K562 (cell line): Measurements from ENCODE around the gene AHSA1. TPM values are rescaled to one million over a fixed set of nuclear protein-coding genes. Genes with fewer than 3 reads are reported as not detected.

Experiments used
- polyA plus RNA-seq, 8 experiments: library from polyadenylated mRNA; depleted of rRNA in 4 of 8; stranded (reverse) in 5 of 8; unstranded in 3 of 8; fragments of >200 nt; fragmentation: Nextera tagmentation in 2 of 8; fragmentation: Illumina TruSeq in 1 of 8; extraction: Ambion mirVana in 2 of 8; extraction: Trizol in 1 of 8; gene quantifications; 2 replicates each; pipeline versions ENCODE4 v1.2.1 to v1.2.3, GENCODE V29; 2011 to 2014; ENCODE audit warnings: inconsistent platforms in 1 of 8, missing spikeins in 1 of 8
- small RNA-seq: library from RNA; depleted of rRNA; stranded (forward); fragments of <200 nt; gene quantifications from one replicate; pipeline ENCODE3, GENCODE V24; 2014
- total RNA-seq, 7 experiments: library from RNA; depleted of rRNA in 6 of 7; stranded (reverse); fragments of >200 nt in 6 of 7; fragmentation: Illumina TruSeq in 2 of 7; extraction: Trizol in 2 of 7; gene quantifications; 2 replicates each; pipeline versions ENCODE4 v1.2.1 to v1.2.3, GENCODE V29; 2011 to 2021; ENCODE audit warnings: low replicate concordance in 1 of 7

Gene AHSA1
- total and polyA plus RNA-seq, 9 of the 15 experiments (the other 6 are each of a cell fraction or from before 2014, with no cell fraction given) = 41.4 to 317 (median 184) TPM

Small RNA genes lying within 50 kb of the gene (small RNA-seq; reads per million reads assigned to genes)
- not detected for gene RF00404

Other genes starting within 250 kb of the AHSA1 start
Only the 7 nearest of the 10 such genes appear.
- gene POMT2, start 137.2 kb upstream of the AHSA1 start, total RNA-seq (2014; rRNA removed) = 8.0 and 9.7 TPM in 2 replicates
- gene POMT2, start 137.2 kb upstream of the AHSA1 start, total RNA-seq (2014; rRNA removed; fragmentation: Illumina TruSeq; extraction: Trizol) = 6.0 and 8.4 TPM in 2 replicates
- gene POMT2, start 137.2 kb upstream of the AHSA1 start, total RNA-seq (2015; rRNA removed; fragmentation: Illumina TruSeq; extraction: Trizol) = 7.8 and 9.6 TPM in 2 replicates
- gene POMT2, start 137.2 kb upstream of the AHSA1 start, total RNA-seq (2021) = 16.6 and 23.0 TPM in 2 replicates
- 10.9 and 16.1 TPM in 2 replicates for gene POMT2, start 137.2 kb upstream of the AHSA1 start, polyA plus RNA-seq (2011; rRNA removed)
- gene POMT2, start 137.2 kb upstream of the AHSA1 start, polyA plus RNA-seq (2014; fragmentation: Illumina TruSeq; extraction: Trizol) = 6.6 and 7.5 TPM in 2 replicates
- under 1 TPM; 0.39 to 0.74 TPM for gene POMT2, start 137.2 kb upstream of the AHSA1 start, polyA plus RNA-seq (2014; fragmentation: Nextera tagmentation; extraction: Ambion mirVana)
- 12.1 and 12.7 TPM in 2 replicates for gene POMT2, start 137.2 kb upstream of the AHSA1 start, polyA plus RNA-seq (2014; rRNA removed)
- 15.7 and 16.1 TPM in 2 replicates for gene GSTZ1, start 137.1 kb upstream of the AHSA1 start, total RNA-seq (2014; rRNA removed)
- 10.6 and 12.1 TPM in 2 replicates for gene GSTZ1, start 137.1 kb upstream of the AHSA1 start, total RNA-seq (2014; rRNA removed; fragmentation: Illumina TruSeq; extraction: Trizol)
- 16.5 and 18.0 TPM in 2 replicates for gene GSTZ1, start 137.1 kb upstream of the AHSA1 start, total RNA-seq (2015; rRNA removed; fragmentation: Illumina TruSeq; extraction: Trizol)
- 10.8 and 16.0 TPM in 2 replicates for gene GSTZ1, start 137.1 kb upstream of the AHSA1 start, total RNA-seq (2021)
- 10.7 and 12.0 TPM in 2 replicates for gene GSTZ1, start 137.1 kb upstream of the AHSA1 start, polyA plus RNA-seq (2011; rRNA removed)
- gene GSTZ1, start 137.1 kb upstream of the AHSA1 start, polyA plus RNA-seq (2014; fragmentation: Illumina TruSeq; extraction: Trizol) = 17.8 and 20.0 TPM in 2 replicates
- gene GSTZ1, start 137.1 kb upstream of the AHSA1 start, polyA plus RNA-seq (2014; fragmentation: Nextera tagmentation; extraction: Ambion mirVana) = 10 to 100 TPM in 1 of 2 experiments, 1 to 10 TPM in 1; 8.6 to 12.2 TPM
- gene GSTZ1, start 137.1 kb upstream of the AHSA1 start, polyA plus RNA-seq (2014; rRNA removed) = 13.8 and 15.4 TPM in 2 replicates
- gene TMED8, start 81.0 kb upstream of the AHSA1 start, total RNA-seq (2014; rRNA removed) = 9.7 and 12.3 TPM in 2 replicates
- 15.4 and 16.6 TPM in 2 replicates for gene TMED8, start 81.0 kb upstream of the AHSA1 start, total RNA-seq (2014; rRNA removed; fragmentation: Illumina TruSeq; extraction: Trizol)
- 11.2 and 12.0 TPM in 2 replicates for gene TMED8, start 81.0 kb upstream of the AHSA1 start, total RNA-seq (2015; rRNA removed; fragmentation: Illumina TruSeq; extraction: Trizol)
- gene TMED8, start 81.0 kb upstream of the AHSA1 start, total RNA-seq (2021) = 13.1 and 14.0 TPM in 2 replicates
- 12.2 and 17.4 TPM in 2 replicates for gene TMED8, start 81.0 kb upstream of the AHSA1 start, polyA plus RNA-seq (2011; rRNA removed)
- 12.0 and 14.0 TPM in 2 replicates for gene TMED8, start 81.0 kb upstream of the AHSA1 start, polyA plus RNA-seq (2014; fragmentation: Illumina TruSeq; extraction: Trizol)
- gene TMED8, start 81.0 kb upstream of the AHSA1 start, polyA plus RNA-seq (2014; fragmentation: Nextera tagmentation; extraction: Ambion mirVana) = 1 to 10 TPM; 3.3 to 4.7 TPM
- gene TMED8, start 81.0 kb upstream of the AHSA1 start, polyA plus RNA-seq (2014; rRNA removed) = 8.5 and 10.0 TPM in 2 replicates
- gene SAMD15, start 80.7 kb upstream of the AHSA1 start, total RNA-seq (2014; rRNA removed) = 0.18 and 0.49 TPM in 2 replicates
- 0.25 and 0.86 TPM in 2 replicates for gene SAMD15, start 80.7 kb upstream of the AHSA1 start, total RNA-seq (2014; rRNA removed; fragmentation: Illumina TruSeq; extraction: Trizol)
- gene SAMD15, start 80.7 kb upstream of the AHSA1 start, total RNA-seq (2015; rRNA removed; fragmentation: Illumina TruSeq; extraction: Trizol) = 0.54 and 0.72 TPM in 2 replicates
- 0.11 and 0.22 TPM in 2 replicates for gene SAMD15, start 80.7 kb upstream of the AHSA1 start, total RNA-seq (2021)
- gene SAMD15, start 80.7 kb upstream of the AHSA1 start, polyA plus RNA-seq (2011; rRNA removed) = 0.04 and 0.32 TPM in 2 replicates
- gene SAMD15, start 80.7 kb upstream of the AHSA1 start, polyA plus RNA-seq (2014; fragmentation: Illumina TruSeq; extraction: Trizol) = 0.17 and 0.42 TPM in 2 replicates
- under 1 TPM; 0.20 to 0.22 TPM for gene SAMD15, start 80.7 kb upstream of the AHSA1 start, polyA plus RNA-seq (2014; fragmentation: Nextera tagmentation; extraction: Ambion mirVana)
- 0.29 TPM in 1 of 2 replicates, not detected in the other for gene SAMD15, start 80.7 kb upstream of the AHSA1 start, polyA plus RNA-seq (2014; rRNA removed)
- 0.36 and 0.45 TPM in 2 replicates for gene NOXRED1, start 34.6 kb upstream of the AHSA1 start, total RNA-seq (2014; rRNA removed)
- 0.29 and 0.32 TPM in 2 replicates for gene NOXRED1, start 34.6 kb upstream of the AHSA1 start, total RNA-seq (2014; rRNA removed; fragmentation: Illumina TruSeq; extraction: Trizol)
- 0.23 and 0.29 TPM in 2 replicates for gene NOXRED1, start 34.6 kb upstream of the AHSA1 start, total RNA-seq (2015; rRNA removed; fragmentation: Illumina TruSeq; extraction: Trizol)
- gene NOXRED1, start 34.6 kb upstream of the AHSA1 start, total RNA-seq (2021) = 0.18 TPM in 2 replicates
- 0.72 and 0.85 TPM in 2 replicates for gene NOXRED1, start 34.6 kb upstream of the AHSA1 start, polyA plus RNA-seq (2011; rRNA removed)
- 0.37 and 0.39 TPM in 2 replicates for gene NOXRED1, start 34.6 kb upstream of the AHSA1 start, polyA plus RNA-seq (2014; fragmentation: Illumina TruSeq; extraction: Trizol)
- under 1 TPM; 0.30 to 0.52 TPM for gene NOXRED1, start 34.6 kb upstream of the AHSA1 start, polyA plus RNA-seq (2014; fragmentation: Nextera tagmentation; extraction: Ambion mirVana)
- gene NOXRED1, start 34.6 kb upstream of the AHSA1 start, polyA plus RNA-seq (2014; rRNA removed) = 0.15 and 0.47 TPM in 2 replicates
- gene VIPAS39, start 492 bp upstream of the AHSA1 start, total RNA-seq (2014; rRNA removed) = 7.9 and 8.1 TPM in 2 replicates
- gene VIPAS39, start 492 bp upstream of the AHSA1 start, total RNA-seq (2014; rRNA removed; fragmentation: Illumina TruSeq; extraction: Trizol) = 10.0 and 12.3 TPM in 2 replicates
- 9.4 and 9.9 TPM in 2 replicates for gene VIPAS39, start 492 bp upstream of the AHSA1 start, total RNA-seq (2015; rRNA removed; fragmentation: Illumina TruSeq; extraction: Trizol)
- 8.6 and 9.2 TPM in 2 replicates for gene VIPAS39, start 492 bp upstream of the AHSA1 start, total RNA-seq (2021)
- gene VIPAS39, start 492 bp upstream of the AHSA1 start, polyA plus RNA-seq (2011; rRNA removed) = 23.8 and 25.6 TPM in 2 replicates
- gene VIPAS39, start 492 bp upstream of the AHSA1 start, polyA plus RNA-seq (2014; fragmentation: Illumina TruSeq; extraction: Trizol) = 13.1 and 15.1 TPM in 2 replicates
- gene VIPAS39, start 492 bp upstream of the AHSA1 start, polyA plus RNA-seq (2014; fragmentation: Nextera tagmentation; extraction: Ambion mirVana) = 10 to 100 TPM in 1 of 2 experiments, 1 to 10 TPM in 1; 5.7 to 10.5 TPM
- 7.0 and 9.4 TPM in 2 replicates for gene VIPAS39, start 492 bp upstream of the AHSA1 start, polyA plus RNA-seq (2014; rRNA removed)
- gene ISM2, start 40.7 kb downstream of the AHSA1 start, total RNA-seq (2014; rRNA removed) = 0.24 TPM in 1 of 2 replicates, not detected in the other
- not detected in 2 replicates for gene ISM2, start 40.7 kb downstream of the AHSA1 start, total RNA-seq (2014; rRNA removed; fragmentation: Illumina TruSeq; extraction: Trizol)
- not detected in 2 replicates for gene ISM2, start 40.7 kb downstream of the AHSA1 start, total RNA-seq (2015; rRNA removed; fragmentation: Illumina TruSeq; extraction: Trizol)
- gene ISM2, start 40.7 kb downstream of the AHSA1 start, total RNA-seq (2021) = 0.11 TPM in 1 of 2 replicates, not detected in the other
- gene ISM2, start 40.7 kb downstream of the AHSA1 start, polyA plus RNA-seq (2011; rRNA removed) = 0.04 and 0.08 TPM in 2 replicates
- not detected in 2 replicates for gene ISM2, start 40.7 kb downstream of the AHSA1 start, polyA plus RNA-seq (2014; fragmentation: Illumina TruSeq; extraction: Trizol)
- not detected for gene ISM2, start 40.7 kb downstream of the AHSA1 start, polyA plus RNA-seq (2014; fragmentation: Nextera tagmentation; extraction: Ambion mirVana)
- gene ISM2, start 40.7 kb downstream of the AHSA1 start, polyA plus RNA-seq (2014; rRNA removed) = not detected in 2 replicates